K562 (cell line): ENCODE measurements around the gene F2RL2. TPM values are rescaled to one million over a fixed set of nuclear protein-coding genes. Genes with fewer than 3 reads are reported as not detected.

Source experiments
- CBFA2T2 ChIP-seq: fragments of 450-650 bp; conservative IDR thresholded peaks from 2 replicates; pipeline ENCODE4 v1.6.1; 2017; ENCODE audit warnings: mild to moderate bottlenecking
- DACH1 ChIP-seq: fragments of 450-650 bp; IDR thresholded peaks from 2 replicates; pipeline ENCODE4 v1.6.1; 2018; ENCODE audit not compliant: partially characterized antibody
- FOXK2 ChIP-seq, 2 experiments: fragments of 450-650 bp; IDR thresholded peaks in 1 of 2; conservative IDR thresholded peaks in 1 of 2; 2 replicates each; pipeline ENCODE4 v1.6.1; 2016; ENCODE audit warnings: low read depth in 2 of 2, mild to moderate bottlenecking in 1 of 2
- GATA2 ChIP-seq: sonication (generic); formaldehyde crosslinking; IDR thresholded peaks from 2 replicates; pipeline ENCODE4 v1.4.0; 2020; ENCODE audit warnings: mild to moderate bottlenecking, missing genetic modification reagents
- KDM1A ChIP-seq, 2 experiments: fragments of 450-650 bp; IDR thresholded peaks; 2 replicates each; pipeline ENCODE4 v1.6.1; 2016; ENCODE audit warnings: mild to moderate bottlenecking in 2 of 2
- SMAD1 ChIP-seq: fragments of 150-350 bp; IDR thresholded peaks from 2 replicates; pipeline ENCODE4 v1.6.1; 2014; ENCODE audit warnings: low read length, low read depth; ENCODE audit not compliant: partially characterized antibody
- TRIM28 ChIP-seq: fragments of 450-650 bp; IDR thresholded peaks from 2 replicates; pipeline ENCODE4 v1.6.1; 2017
- ZNF830 ChIP-seq: fragments of 250-450 bp; sonication (Bioruptor Pico); IDR thresholded peaks from 2 replicates; pipeline ENCODE4 v1.5.0; 2021; ENCODE audit warnings: mild to moderate bottlenecking
- polyA plus RNA-seq, 8 experiments: library from polyadenylated mRNA; depleted of rRNA in 4 of 8; stranded (reverse) in 5 of 8; unstranded in 3 of 8; fragments of >200 nt; fragmentation: Nextera tagmentation in 2 of 8; fragmentation: Illumina TruSeq in 1 of 8; extraction: Ambion mirVana in 2 of 8; extraction: Trizol in 1 of 8; gene quantifications; 2 replicates each; pipeline versions ENCODE4 v1.2.1 to v1.2.3, GENCODE V29; 2011 to 2014; ENCODE audit warnings: inconsistent platforms in 1 of 8, missing spikeins in 1 of 8
- total RNA-seq, 7 experiments: library from RNA; depleted of rRNA in 6 of 7; stranded (reverse); fragments of >200 nt in 6 of 7; fragmentation: Illumina TruSeq in 2 of 7; extraction: Trizol in 2 of 7; gene quantifications; 2 replicates each; pipeline versions ENCODE4 v1.2.1 to v1.2.3, GENCODE V29; 2011 to 2021; ENCODE audit warnings: low replicate concordance in 1 of 7
- TF ChIP-seq, protein P1 (sequence below), 2 experiments: fragments of 450-650 bp; IDR thresholded peaks; 2 replicates each; pipeline ENCODE4 v1.6.1; 2018; ENCODE audit warnings: mild to moderate bottlenecking in 2 of 2, low read depth in 1 of 2; ENCODE audit not compliant: partially characterized antibody in 2 of 2
- TF ChIP-seq, protein P2 (sequence below): fragments of 450-650 bp; formaldehyde crosslinking; IDR thresholded peaks from 2 replicates; pipeline ENCODE4 v1.4.0; 2022; ENCODE audit warnings: mild to moderate bottlenecking, moderate library complexity
- TF ChIP-seq, protein P3 (sequence below): IDR thresholded peaks from 2 replicates; pipeline ENCODE4 v1.6.1; 2014; ENCODE audit warnings: antibody characterized with exemption
- TF ChIP-seq, protein P4 (sequence below), 2 experiments: fragments of 450-650 bp; formaldehyde crosslinking in 1 of 2; IDR thresholded peaks; 2 replicates each; pipeline versions ENCODE4 v1.4.0 to v1.6.1; 2014 to 2020; ENCODE audit warnings: mild to moderate bottlenecking in 2 of 2, borderline replicate concordance in 1 of 2, low read depth in 1 of 2

Gene F2RL2
- total and polyA plus RNA-seq, 9 of the 15 experiments (the other 6 are each of a cell fraction or from before 2014, with no cell fraction given): 0.03 to 0.12 (median 0.06) TPM; not detected in 3

DNA sequence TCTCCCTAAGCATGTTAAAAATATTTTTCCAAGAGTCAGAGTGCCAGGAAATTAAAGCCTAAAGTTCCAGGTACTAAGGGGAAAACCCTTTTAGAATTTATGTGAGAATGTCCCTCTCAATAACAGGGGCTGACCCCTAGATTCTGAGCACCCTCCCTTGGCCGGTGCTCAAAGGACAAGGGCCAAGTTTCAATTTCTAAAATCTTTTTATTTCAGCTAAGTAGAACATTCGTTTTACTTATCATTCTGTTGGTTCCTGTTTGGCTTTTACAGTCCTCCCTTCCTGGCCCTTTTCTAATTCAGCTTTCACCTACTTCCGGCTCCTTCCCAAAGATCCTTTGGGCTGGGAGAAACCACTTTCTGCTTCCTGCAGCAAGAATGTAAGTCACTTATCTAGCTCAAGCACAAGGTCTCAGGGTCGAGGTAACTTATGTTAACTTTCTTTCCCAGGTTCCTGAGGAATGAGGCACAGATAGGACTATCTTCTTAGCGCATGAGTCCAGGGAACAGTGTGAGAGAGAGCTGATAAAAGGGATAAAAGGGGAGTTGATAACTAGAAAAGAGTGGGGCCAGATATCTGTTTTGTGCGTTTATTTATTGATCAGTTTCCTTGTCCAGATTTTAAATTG lies 34.6 kb upstream of the F2RL2 start (continued):
- TF ChIP-seq, protein P1, sequence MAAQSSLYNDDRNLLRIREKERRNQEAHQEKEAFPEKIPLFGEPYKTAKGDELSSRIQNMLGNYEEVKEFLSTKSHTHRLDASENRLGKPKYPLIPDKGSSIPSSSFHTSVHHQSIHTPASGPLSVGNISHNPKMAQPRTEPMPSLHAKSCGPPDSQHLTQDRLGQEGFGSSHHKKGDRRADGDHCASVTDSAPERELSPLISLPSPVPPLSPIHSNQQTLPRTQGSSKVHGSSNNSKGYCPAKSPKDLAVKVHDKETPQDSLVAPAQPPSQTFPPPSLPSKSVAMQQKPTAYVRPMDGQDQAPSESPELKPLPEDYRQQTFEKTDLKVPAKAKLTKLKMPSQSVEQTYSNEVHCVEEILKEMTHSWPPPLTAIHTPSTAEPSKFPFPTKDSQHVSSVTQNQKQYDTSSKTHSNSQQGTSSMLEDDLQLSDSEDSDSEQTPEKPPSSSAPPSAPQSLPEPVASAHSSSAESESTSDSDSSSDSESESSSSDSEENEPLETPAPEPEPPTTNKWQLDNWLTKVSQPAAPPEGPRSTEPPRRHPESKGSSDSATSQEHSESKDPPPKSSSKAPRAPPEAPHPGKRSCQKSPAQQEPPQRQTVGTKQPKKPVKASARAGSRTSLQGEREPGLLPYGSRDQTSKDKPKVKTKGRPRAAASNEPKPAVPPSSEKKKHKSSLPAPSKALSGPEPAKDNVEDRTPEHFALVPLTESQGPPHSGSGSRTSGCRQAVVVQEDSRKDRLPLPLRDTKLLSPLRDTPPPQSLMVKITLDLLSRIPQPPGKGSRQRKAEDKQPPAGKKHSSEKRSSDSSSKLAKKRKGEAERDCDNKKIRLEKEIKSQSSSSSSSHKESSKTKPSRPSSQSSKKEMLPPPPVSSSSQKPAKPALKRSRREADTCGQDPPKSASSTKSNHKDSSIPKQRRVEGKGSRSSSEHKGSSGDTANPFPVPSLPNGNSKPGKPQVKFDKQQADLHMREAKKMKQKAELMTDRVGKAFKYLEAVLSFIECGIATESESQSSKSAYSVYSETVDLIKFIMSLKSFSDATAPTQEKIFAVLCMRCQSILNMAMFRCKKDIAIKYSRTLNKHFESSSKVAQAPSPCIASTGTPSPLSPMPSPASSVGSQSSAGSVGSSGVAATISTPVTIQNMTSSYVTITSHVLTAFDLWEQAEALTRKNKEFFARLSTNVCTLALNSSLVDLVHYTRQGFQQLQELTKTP (IDR thresholded peaks at IDR 0.05; ENCODE audit: low read depth in 1 of 2, partially characterized antibody in 2 of 2): peak; percentile 44 to 95
- TF ChIP-seq CBFA2T2: peak; percentile 100
- peak in 1 of 2 experiments; percentile 67; a peak in 2 of 4 replicates for TF ChIP-seq FOXK2 (conservative IDR thresholded peaks at IDR 0.05 in 1 of 2, IDR thresholded peaks at IDR 0.05 in 1 of 2; ENCODE audit: low read depth in 2 of 2)
- 0 out of 2 replicates have a peak, but pooled peaks have one; percentile 73 for TF ChIP-seq TRIM28
- no peak for TF ChIP-seq ZNF830 (CRISPR knock-in tag)
- TF ChIP-seq, protein P2, sequence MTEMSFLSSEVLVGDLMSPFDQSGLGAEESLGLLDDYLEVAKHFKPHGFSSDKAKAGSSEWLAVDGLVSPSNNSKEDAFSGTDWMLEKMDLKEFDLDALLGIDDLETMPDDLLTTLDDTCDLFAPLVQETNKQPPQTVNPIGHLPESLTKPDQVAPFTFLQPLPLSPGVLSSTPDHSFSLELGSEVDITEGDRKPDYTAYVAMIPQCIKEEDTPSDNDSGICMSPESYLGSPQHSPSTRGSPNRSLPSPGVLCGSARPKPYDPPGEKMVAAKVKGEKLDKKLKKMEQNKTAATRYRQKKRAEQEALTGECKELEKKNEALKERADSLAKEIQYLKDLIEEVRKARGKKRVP: peak; percentile 70
- TF ChIP-seq SMAD1: peak; percentile 95
- TF ChIP-seq, protein P3, sequence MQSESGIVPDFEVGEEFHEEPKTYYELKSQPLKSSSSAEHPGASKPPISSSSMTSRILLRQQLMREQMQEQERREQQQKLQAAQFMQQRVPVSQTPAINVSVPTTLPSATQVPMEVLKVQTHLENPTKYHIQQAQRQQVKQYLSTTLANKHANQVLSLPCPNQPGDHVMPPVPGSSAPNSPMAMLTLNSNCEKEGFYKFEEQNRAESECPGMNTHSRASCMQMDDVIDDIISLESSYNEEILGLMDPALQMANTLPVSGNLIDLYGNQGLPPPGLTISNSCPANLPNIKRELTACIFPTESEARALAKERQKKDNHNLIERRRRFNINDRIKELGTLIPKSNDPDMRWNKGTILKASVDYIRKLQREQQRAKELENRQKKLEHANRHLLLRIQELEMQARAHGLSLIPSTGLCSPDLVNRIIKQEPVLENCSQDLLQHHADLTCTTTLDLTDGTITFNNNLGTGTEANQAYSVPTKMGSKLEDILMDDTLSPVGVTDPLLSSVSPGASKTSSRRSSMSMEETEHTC: 0 out of 2 replicates have a peak, but pooled peaks have one; percentile 34
- TF ChIP-seq, protein P4, sequence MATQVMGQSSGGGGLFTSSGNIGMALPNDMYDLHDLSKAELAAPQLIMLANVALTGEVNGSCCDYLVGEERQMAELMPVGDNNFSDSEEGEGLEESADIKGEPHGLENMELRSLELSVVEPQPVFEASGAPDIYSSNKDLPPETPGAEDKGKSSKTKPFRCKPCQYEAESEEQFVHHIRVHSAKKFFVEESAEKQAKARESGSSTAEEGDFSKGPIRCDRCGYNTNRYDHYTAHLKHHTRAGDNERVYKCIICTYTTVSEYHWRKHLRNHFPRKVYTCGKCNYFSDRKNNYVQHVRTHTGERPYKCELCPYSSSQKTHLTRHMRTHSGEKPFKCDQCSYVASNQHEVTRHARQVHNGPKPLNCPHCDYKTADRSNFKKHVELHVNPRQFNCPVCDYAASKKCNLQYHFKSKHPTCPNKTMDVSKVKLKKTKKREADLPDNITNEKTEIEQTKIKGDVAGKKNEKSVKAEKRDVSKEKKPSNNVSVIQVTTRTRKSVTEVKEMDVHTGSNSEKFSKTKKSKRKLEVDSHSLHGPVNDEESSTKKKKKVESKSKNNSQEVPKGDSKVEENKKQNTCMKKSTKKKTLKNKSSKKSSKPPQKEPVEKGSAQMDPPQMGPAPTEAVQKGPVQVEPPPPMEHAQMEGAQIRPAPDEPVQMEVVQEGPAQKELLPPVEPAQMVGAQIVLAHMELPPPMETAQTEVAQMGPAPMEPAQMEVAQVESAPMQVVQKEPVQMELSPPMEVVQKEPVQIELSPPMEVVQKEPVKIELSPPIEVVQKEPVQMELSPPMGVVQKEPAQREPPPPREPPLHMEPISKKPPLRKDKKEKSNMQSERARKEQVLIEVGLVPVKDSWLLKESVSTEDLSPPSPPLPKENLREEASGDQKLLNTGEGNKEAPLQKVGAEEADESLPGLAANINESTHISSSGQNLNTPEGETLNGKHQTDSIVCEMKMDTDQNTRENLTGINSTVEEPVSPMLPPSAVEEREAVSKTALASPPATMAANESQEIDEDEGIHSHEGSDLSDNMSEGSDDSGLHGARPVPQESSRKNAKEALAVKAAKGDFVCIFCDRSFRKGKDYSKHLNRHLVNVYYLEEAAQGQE (IDR thresholded peaks at IDR 0.05; ENCODE audit: borderline replicate concordance): no peak
- TF ChIP-seq, protein P4 (CRISPR knock-in tag; IDR thresholded peaks at IDR 0.05; ENCODE audit: low read depth): no peak
- TF ChIP-seq DACH1: no peak
- peak; percentile 98 for TF ChIP-seq GATA2 (CRISPR knock-in tag)
- peak; percentile 97 to 98 for TF ChIP-seq KDM1A (IDR thresholded peaks at IDR 0.05)
